Eye (tissue), 1 donor: Measurements from ENCODE around the gene CREB3.

Experiments
- DNase-seq: peaks from one replicate; pipeline ENCODE4 v3.0.0-alpha.2; 2015

Gene CREB3

GRCh38 chr9:35703906-35704672 lies 28.4 kb upstream of the CREB3 start:
- DNase-seq = no peak

GRCh38 chr9:35705372-35705771 lies 27.1 kb upstream of the CREB3 start:
- DNase-seq = no peak

- DNase-seq = no peak
Observed at GRCh38 chr9:35705836-35706430, 26.5 kb upstream of the CREB3 start.

DNA sequence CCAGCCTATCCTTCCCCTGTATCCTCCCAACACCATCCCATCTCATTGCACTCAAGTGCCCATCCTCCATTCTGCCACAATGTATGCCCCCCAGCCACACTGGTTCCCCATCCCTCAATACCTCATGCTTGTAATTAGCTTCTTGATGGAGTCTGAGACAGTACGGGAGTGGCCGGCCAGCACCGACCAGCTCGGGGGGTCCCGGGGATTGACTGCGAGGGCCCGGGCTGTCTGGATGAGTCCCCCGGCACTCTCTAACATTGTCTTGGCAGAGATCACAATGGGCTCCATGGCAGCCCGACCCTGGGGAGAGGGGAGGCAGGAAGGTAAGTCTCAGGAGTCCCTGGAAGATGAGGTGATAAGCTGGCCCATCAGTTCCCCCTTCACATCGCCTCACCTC lies 25.5 kb upstream of the CREB3 start:
- no peak for DNase-seq

- DNase-seq = no peak
Observed at GRCh38 chr9:35708146-35708545, 24.3 kb upstream of the CREB3 start.

GRCh38 chr9:35710818-35711500 lies 21.5 kb upstream of the CREB3 start:
- DNase-seq = no peak

- no peak for DNase-seq
Observed at GRCh38 chr9:35711501-35712428, 20.7 kb upstream of the CREB3 start.

DNA sequence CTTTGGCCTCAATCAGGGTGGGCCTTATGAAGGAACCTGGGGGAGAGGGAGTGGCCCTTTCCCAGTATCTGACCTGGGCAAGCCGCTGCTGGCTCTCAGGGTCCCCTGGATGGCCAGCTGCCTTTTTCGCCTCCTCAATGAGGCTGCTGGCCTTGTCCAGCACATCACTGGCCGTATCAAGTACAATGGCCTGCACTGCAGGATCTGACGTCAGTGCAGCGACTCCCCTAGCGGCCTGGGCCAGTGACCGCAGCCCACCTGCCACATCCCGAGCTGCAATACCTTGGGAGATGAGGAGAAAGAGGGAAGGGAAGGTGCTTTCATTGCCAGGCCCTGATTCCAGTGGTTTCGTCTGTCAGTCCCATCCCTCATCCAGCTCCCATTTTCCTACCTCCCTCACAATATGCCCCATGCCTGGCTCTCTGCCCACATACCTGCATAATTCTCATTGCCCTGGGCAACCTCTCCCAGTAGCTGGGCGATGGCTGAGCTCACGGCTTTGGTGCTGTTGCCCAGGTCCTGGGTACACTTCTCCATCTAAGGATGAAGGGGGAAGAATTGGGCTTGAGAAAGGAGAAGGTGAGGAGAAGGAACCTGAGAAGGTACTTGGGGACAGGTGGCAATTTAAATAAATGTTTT lies 19.6 kb upstream of the CREB3 start:
- DNase-seq = no peak

- no peak for DNase-seq
Observed at GRCh38 chr9:35713578-35713977, 18.9 kb upstream of the CREB3 start.

DNA sequence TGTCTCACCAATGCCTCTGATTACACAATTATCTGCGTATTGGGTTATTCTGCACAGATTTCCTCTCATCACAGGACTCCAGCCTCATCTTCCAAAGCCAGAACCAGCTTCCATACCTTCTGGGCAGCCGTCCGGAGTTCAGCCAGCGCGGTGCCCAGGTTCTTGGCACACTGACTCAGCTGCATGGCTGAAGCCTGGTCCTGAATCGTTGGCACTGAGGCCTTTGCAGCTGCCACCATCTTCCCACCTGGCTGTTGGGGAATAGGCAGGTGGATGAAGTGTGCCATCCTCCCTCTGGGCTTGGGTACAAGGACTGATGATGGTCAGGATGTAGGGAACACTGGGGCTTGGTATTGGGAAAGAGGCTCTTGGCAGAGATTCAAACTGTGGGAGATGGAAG lies 18.3 kb upstream of the CREB3 start:
- no peak for DNase-seq

DNA sequence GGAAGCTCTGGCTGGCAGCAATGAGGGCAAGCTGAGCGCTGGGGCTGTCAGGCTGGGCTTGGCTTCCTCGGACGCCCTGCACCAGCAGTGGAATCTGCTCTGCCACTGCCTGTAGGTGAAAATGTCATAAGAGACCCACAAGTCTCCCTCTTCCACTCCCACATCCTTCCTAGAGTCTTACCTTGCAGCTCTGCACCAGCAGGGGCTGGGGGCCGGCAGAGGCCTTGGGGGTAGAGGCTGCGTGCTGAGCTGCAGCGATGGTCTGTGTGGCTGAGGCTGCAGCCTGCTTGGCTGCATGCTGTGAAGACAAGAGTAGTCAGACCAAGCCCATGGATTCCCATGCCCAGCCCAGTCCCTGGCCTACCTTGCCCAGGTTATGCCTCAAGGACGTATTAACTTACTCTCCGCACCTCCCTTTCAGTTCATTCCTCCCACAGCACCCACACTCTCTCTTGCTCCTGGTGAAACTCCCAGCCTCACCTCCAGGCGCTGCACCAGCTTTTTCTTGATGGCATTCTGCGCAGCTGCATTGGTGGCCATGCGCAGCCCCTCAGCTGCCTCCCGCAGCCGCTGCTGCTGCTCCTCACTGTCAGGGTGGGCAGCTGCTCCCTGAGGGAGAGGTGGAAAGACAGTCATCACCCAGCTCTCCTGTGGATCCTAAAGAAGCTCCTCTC lies 17.8 kb upstream of the CREB3 start:
- DNase-seq = no peak

GRCh38 chr9:35716230-35716629 lies 16.2 kb upstream of the CREB3 start:
- no peak for DNase-seq

- DNase-seq = no peak
Observed at GRCh38 chr9:35717132-35717870, 15.2 kb upstream of the CREB3 start.

DNA sequence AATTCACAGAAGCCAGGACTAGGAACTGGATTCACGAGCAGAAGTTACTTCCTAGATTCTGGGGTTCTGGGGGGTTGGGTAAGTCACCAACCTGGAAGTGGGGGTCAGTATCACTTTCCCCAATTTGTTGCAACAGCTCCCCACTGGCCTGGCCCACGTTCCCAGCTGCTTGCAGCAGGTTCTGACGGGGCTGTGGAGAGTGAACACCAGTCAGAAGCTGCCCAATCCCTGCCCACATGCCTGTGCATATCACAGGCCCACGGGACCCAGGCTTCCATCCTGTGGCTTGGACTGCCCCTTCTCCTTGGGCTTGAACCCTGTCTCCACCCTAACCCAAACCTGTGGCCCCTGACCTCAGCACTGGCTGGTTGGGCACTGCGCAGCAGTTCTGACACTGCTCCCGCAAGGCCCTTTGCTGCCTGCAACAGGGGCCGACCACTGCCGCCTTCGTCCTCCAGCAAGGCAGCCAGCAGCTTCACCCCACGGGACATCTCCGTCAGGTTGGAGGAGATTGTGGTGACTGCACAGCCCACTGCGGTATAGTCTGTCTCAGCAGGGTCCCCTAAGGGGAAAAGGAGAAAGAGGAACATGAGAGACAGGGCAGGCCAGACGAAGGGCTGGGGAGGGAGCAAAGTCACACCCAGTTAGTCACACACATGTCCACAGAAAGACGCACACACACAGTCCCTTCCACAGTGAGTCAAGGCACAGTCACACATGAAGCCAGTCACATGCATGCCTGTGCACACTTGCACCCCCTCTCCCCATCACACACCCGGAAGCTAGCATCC lies 13.6 kb upstream of the CREB3 start:
- DNase-seq = no peak

- no peak for DNase-seq
Observed at GRCh38 chr9:35719546-35719945, 12.9 kb upstream of the CREB3 start.

GRCh38 chr9:35723426-35723825 lies 9.0 kb upstream of the CREB3 start:
- no peak for DNase-seq

DNA sequence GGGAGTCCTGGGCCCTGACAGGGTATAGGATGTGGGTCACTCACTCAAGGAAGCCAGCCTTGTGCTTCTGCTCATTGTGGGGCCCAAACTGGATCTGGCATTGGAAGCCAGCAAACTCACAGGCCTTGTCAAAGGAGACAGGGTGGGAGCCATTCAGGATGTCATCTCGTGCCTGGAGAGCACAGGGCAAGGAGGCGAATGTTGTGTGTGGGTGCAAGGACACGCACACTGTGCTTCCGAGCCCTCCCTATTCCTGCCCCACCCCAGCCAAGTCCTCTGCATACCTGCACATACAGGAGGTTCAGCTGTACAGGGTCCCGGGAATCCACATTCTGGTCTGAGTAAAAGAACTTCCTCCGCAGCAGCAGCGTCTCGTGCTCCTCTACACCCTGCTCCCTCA lies 8.6 kb upstream of the CREB3 start:
- DNase-seq = no peak

DNA sequence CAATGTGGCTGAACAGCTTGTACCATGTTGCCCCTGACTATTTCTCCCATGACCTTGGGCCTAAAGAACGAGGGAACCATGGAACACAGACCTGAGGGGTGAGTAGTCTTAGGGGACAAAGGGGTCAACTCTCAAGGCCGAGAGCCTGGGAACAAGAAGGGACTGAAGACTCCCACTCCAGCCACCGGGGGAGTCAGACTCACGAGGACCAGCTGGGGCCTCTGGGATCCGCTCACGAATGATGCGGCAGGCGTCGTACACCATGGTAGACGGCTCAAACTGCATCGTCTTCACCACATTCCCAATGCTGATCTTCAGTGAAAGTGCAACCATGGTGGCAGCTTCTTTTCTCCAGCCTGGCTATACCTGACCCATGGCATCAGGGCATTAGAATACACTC lies 7.1 kb upstream of the CREB3 start:
- no peak for DNase-seq

GRCh38 chr9:35726931-35727330 lies 5.5 kb upstream of the CREB3 start:
- DNase-seq = no peak

- no peak for DNase-seq
Observed at GRCh38 chr9:35727676-35728040, 4.8 kb upstream of the CREB3 start.
